ENCODE measurements around the gene RAB22A.

DNA sequence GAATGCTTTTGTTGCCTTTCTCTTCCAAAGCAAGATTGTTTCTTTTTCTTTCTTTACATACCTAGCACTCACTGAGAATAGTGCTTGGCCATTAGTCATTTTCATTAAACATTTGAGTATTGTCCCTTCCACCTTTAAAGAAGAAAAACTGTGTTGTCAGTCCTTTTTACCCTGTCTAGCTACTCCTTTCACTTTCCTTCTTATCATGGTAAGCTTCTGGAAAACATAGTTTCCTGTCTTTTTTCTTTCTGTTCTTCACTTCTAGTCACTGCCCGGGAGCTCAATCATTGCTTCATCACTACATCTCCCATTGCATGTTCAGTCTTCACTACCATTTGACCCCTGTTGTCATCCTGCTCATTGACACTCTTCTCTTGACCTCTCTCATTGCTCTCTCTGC, 91.6 kb downstream of the RAB22A start:
- TF ChIP-seq, protein P1, sequence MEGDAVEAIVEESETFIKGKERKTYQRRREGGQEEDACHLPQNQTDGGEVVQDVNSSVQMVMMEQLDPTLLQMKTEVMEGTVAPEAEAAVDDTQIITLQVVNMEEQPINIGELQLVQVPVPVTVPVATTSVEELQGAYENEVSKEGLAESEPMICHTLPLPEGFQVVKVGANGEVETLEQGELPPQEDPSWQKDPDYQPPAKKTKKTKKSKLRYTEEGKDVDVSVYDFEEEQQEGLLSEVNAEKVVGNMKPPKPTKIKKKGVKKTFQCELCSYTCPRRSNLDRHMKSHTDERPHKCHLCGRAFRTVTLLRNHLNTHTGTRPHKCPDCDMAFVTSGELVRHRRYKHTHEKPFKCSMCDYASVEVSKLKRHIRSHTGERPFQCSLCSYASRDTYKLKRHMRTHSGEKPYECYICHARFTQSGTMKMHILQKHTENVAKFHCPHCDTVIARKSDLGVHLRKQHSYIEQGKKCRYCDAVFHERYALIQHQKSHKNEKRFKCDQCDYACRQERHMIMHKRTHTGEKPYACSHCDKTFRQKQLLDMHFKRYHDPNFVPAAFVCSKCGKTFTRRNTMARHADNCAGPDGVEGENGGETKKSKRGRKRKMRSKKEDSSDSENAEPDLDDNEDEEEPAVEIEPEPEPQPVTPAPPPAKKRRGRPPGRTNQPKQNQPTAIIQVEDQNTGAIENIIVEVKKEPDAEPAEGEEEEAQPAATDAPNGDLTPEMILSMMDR (IDR thresholded peaks at IDR 0.05): no peak
- TF ChIP-seq POLR2A (IDR thresholded peaks at IDR 0.05): no peak
